Fibroblast of pulmonary artery (primary cell): Measurements from ENCODE around the gene VASH1.

Experiments
- DNase-seq: peaks from one replicate; pipeline ENCODE4 v3.0.0-alpha.2; 2010; ENCODE audit warnings: low read depth
- H3K4me3 ChIP-seq: replicated peaks from 2 replicates; pipeline ENCODE4 v1.5.1; 2011; ENCODE audit warnings: low read depth, mild to moderate bottlenecking, control low read depth, low read length, moderate library complexity
- TF ChIP-seq, protein P1 (sequence below): IDR thresholded peaks from 2 replicates; pipeline ENCODE4 v1.5.1; 2011; ENCODE audit warnings: mild to moderate bottlenecking, control low read depth, low read length, inconsistent platforms; ENCODE audit errors: missing control alignments

The VASH1 gene

DNA sequence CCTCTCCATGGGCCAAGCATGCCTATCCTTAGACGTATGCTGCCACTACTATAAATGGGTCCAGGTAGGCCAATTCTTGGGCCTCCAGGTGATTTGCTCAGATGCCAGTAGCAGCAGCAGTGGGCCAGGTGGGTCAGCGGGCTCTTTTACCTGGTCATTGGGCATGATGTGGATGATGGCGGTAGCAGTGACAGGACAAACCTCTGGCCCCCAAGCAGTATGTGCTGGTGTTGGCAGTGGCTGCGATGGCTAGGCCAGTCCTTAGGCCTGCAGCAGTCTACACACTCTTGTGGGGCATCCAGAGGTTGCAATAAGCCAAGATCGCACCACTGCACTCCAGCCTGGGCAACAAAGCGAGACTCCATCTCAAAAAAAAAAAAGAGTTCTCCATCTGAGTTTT is 19.1 kb upstream of the VASH1 start:
- TF ChIP-seq, protein P1, sequence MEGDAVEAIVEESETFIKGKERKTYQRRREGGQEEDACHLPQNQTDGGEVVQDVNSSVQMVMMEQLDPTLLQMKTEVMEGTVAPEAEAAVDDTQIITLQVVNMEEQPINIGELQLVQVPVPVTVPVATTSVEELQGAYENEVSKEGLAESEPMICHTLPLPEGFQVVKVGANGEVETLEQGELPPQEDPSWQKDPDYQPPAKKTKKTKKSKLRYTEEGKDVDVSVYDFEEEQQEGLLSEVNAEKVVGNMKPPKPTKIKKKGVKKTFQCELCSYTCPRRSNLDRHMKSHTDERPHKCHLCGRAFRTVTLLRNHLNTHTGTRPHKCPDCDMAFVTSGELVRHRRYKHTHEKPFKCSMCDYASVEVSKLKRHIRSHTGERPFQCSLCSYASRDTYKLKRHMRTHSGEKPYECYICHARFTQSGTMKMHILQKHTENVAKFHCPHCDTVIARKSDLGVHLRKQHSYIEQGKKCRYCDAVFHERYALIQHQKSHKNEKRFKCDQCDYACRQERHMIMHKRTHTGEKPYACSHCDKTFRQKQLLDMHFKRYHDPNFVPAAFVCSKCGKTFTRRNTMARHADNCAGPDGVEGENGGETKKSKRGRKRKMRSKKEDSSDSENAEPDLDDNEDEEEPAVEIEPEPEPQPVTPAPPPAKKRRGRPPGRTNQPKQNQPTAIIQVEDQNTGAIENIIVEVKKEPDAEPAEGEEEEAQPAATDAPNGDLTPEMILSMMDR: no peak
- no peak for DNase-seq
- no peak overlapping the region for H3K4me3 ChIP-seq

DNA sequence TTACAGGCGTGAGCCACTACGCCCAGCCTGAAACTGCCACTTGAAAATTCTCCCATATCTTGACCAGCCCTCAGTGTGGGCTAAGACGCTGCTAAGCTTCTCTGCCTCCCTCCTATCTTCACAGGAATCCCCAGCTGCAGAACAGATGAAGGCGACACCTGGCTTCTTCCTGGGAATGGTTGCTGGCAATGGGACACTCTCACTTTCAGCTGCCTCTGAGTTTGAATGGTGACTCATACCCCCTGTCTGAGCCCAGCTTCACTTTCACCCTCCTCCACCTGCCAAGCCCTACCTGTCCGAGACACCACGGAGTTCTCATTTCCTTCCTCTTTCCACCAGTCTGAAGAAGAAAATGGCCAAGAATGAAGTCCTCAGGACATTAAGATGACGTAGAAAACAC is 18.3 kb upstream of the VASH1 start:
- no peak for DNase-seq
- TF ChIP-seq, protein P1: no peak

DNA sequence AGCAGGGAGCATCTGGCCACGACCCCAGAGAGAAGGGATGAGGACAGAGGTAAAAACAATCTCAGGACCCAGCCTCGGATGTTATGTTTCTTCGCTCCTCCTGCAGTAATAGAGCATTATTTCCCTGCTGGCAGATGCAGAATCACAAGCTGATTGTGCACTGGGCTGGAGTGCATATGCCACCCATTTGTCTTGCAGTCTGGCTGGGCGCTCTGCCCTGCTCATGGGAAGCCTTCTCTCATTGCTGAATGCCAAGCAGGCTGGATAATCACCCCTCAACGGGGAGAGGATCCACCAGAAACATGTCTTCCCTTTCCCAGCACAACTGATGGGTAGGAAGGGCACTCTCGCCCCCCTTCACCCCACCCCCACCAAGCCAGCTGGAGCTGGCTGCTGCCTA is 8.5 kb upstream of the VASH1 start:
- H3K4me3 ChIP-seq: no peak overlapping the region
- DNase-seq: no peak
- TF ChIP-seq, protein P1: no peak

More for the DNA sequence above, 18.3 kb upstream of the VASH1 start:
- H3K4me3 ChIP-seq: no peak overlapping the region

DNA sequence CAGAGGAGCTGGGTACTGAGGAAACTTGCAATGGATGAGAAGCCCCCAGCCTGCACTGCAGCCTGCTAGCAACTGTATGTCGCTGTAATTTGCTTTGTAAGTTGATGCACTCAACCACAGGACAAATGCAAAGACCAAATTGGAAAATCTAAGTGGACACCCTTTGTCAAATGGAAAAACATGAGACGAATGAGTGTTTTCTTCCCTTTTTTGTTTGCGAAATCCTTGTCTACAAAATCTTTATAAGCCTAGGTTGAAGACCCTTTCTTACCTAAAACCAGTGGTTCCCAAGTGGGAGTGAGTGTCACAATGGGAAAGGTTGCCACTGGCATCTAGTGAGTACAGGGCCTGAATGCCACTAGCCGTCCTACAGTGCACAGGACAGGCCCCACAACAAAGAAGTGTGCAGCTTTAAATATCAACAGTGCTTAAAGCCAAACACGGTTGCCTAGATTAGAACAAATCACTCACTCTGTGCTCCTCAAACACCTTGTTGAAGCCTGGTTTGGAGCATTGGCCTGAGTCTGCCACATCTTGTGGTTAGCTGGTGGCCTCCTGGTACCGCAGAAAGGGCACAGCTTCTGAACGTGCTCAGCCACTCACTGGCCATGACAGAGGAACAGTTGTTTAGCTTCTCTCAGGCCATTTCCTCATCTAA is 7.6 kb upstream of the VASH1 start:
- no peak overlapping the region for H3K4me3 ChIP-seq
- DNase-seq: no peak
- TF ChIP-seq, protein P1: no peak

DNA sequence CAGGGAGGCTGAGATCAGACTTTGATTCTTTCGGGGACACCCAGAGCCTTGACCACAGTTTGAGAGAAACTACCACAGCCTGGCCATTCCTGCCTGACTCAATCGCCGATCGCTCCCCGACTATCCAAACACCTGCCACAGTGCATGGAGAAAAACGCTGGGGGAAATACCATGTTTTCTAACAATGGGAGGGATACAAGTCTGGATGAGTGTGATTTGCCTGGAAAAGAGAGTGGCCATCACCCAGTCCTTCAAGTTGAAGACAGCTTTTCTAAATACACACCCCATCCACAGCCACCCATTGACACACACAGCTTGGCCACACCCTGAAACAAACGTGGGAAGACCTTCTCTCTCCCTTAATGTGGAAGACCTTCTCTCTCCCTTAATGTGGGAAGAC is 6.7 kb upstream of the VASH1 start:
- H3K4me3 ChIP-seq: no peak overlapping the region
- TF ChIP-seq, protein P1: no peak
- no peak for DNase-seq

DNA sequence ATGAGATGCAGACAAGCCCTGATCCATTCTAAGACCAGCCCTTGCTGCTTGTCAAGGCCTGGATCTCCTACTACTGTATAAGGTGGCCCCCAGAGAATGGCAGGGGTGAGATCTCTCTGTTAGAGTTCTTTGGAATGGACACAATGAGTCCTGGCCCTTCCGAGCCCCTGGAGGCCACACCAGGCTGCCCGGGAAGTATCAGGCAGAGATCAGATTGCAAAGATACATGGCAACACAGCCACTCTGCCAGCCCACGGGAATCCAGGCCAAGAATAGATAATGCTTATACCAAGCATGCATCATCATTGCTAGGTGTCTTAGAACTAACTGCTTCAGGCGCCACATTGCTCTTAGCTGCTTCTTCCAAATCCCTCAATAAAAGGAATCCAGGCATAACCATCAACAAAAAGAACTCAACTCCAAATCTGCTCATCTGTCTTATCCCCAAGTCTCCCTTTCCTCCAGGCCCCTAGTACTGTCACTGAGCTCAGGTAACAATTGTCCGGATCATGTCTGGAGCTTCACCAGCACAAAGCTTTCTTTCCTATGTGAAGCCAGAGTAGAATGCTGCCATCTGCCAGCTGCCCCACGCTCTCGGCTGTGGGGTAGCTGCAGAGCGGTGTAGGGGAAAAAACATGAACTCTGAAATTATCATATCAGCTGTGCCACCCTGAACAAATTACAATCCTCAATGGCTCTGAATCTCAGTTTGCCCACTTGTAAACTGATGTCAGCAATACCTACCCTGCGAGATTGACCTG is 5.5 kb upstream of the VASH1 start:
- TF ChIP-seq, protein P1: no peak
- no peak overlapping the region for H3K4me3 ChIP-seq
- DNase-seq: no peak
